T-helper 2 cell treated with Interferon-gamma antibody and Interleukin-4, amounts not matched to agents 100 ng/mL and 5 ng/mL, for 36 hours (primary cell): ENCODE results near the gene MLLT3. TPM values are rescaled to one million over a fixed set of nuclear protein-coding genes. Genes with fewer than 3 reads are reported as not detected.

ENCODE experiments used
- intact Hi-C: fragments of 100-400 bp; cut with micrococcal nuclease; formaldehyde crosslinking; loops from one replicate; pipeline ENCODE4 v1.15.1; 2023
- total RNA-seq: library from RNA; stranded (reverse); gene quantifications from 2 replicates; pipeline ENCODE4 v1.2.3, GENCODE V29; 2022

MLLT3 gene
- total RNA-seq, 1 donor from 2014 or later = 36.5 TPM

DNA sequence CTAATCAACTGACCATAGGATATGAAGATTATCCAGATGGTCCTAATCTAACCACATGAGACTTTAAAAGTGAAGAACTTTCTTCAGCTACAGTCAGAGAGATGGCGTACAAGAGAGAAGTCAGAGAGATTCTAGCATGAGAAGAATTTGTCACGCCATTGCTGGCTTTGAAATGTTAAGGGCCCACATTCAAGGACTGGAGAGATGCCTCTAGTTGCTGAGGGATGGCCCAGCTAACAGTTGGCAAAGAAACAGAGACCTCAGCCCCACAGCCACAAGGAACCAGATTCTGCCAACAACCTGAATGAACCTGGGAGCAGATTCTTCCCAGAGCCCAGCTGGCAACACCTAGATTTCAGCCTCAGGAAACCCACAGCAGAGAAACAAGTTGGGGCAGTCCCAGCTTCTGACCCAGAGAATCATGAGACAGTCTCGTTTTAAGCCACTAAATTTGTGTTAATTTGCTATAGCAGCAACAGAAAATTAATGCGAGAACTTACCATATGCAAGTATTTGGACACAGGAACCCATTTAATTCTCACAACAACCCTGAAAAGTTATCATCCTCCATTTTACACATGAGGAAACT lies 132.0 kb downstream of the MLLT3 start:
- intact Hi-C loops = no loop called here

DNA sequence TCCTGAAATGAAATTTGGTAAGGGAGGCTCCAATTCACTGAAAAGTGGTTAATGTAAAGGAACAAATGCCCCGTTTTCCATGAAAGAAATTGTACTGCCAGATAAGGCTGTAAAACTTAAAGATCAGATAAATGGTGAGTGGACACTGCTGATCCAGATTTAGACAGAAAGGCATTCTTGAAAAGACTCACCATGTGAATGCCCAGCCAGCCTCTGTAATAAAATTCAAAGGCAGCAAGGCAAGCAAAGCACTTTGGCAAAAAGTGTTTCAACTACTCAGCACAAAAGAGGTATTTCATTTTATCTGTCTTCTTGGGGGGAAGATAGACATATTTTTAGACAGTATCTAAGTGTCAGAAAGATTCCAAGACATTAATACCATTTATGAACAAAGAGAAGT lies 133.6 kb downstream of the MLLT3 start:
- intact Hi-C loops = no loop called here

DNA sequence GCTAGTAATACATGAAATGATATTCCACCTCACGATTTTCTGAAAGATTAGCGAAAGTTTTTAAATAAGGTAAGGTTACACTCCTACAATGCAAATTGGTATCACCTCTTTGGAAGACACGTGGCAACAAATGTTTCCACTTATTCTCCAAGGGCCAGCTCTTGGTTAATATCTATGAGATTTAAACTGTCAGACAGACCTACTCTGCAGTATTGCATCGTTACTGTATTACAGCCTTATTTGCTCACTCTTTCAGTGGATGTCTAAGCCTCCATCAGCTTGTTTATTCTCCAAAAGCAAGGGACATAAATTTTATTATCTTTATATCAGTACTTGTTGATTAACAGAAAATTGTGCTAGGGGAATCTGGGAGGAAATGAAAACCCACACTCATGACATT lies 135.7 kb downstream of the MLLT3 start:
- intact Hi-C loops = no loop called here

- intact Hi-C loops = no loop called here
These were observed 140.9 kb downstream of the MLLT3 start for GRCh38 chr9:20481437-20481836.

GRCh38 chr9:20480249-20480648 lies 142.1 kb downstream of the MLLT3 start:
- intact Hi-C loops = no loop called here

GRCh38 chr9:20479419-20480155 lies 142.7 kb downstream of the MLLT3 start:
- intact Hi-C loops = no loop called here

- intact Hi-C loops = no loop called here
These were observed 143.5 kb downstream of the MLLT3 start for GRCh38 chr9:20478786-20479185.

GRCh38 chr9:20477940-20478620 lies 144.2 kb downstream of the MLLT3 start:
- intact Hi-C loops = no loop called here

DNA sequence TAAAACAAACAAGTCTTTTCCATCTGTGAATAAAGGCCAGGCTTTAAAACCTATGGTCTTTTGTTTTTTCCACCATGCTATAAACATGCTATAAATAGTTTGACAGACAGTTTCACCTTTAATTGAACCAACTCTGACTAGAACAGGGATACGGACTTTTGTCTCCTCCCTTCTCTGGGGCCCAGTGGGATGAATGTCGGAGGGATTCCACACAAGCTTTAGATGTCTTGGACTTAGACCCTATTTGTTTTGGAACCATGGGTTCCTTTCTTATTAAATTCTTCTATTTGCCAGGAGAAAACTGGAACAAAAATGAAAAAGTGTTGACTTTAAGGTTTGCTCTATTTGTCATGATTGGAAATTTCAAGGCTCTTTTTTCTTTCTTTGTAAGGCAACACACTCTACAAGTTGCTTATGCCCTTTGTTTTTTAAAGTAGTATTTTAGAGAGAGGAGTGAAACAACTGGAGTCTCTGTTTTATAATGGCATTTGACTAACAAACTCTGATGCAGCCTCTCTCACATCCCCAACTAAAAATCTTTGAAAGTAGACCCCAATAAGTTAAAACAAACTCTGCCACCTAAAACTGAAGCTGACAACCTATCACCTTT lies 145.3 kb downstream of the MLLT3 start:
- intact Hi-C loops = no loop called here

- intact Hi-C loops = no loop called here
These were observed 147.8 kb downstream of the MLLT3 start for GRCh38 chr9:20474496-20474895.

- intact Hi-C loops = no loop called here
These were observed 148.7 kb downstream of the MLLT3 start for GRCh38 chr9:20473515-20474013.

GRCh38 chr9:20472342-20473045 lies 149.8 kb downstream of the MLLT3 start:
- intact Hi-C loops = no loop called here

DNA sequence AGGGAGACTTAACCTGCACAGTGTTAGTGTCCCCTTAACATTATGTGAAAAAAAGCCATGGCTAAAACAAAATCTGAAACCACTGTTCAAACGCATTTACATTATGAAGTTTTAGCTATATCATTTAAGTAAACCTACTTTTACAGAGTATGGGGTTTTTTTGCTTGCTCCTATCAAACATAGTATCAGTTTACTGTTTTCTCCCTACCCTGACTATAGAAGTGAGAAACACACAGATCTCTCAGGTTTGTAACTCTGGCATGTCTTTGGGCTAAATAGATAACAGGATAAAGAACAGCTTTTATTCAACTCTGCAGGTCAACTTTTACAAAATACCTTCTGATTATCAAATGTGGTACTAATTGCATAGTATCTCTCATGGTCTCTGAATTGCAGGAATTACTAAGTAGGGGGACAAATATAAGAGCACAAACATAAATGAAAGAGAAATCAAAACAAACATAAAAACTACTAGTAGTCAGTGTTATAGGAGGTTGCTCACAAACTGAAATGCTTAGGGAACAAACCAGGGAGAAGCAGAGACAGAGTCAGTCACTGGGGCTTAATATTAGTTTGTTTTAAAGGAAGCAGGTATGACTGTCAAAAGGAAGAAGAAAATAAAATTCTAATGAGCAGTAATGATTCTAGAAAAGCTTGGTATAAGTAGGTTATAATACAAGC lies 155.8 kb downstream of the MLLT3 start:
- intact Hi-C loops = no loop called here

- intact Hi-C loops = no loop called here
These were observed 158.1 kb downstream of the MLLT3 start for GRCh38 chr9:20464242-20464641.

GRCh38 chr9:20463823-20464222 lies 158.5 kb downstream of the MLLT3 start:
- intact Hi-C loops = no loop called here

- intact Hi-C loops = no loop called here
These were observed 159.9 kb downstream of the MLLT3 start for GRCh38 chr9:20462410-20462809.

GRCh38 chr9:20447291-20447690 lies 175.0 kb downstream of the MLLT3 start:
- intact Hi-C loops = no loop called here

DNA sequence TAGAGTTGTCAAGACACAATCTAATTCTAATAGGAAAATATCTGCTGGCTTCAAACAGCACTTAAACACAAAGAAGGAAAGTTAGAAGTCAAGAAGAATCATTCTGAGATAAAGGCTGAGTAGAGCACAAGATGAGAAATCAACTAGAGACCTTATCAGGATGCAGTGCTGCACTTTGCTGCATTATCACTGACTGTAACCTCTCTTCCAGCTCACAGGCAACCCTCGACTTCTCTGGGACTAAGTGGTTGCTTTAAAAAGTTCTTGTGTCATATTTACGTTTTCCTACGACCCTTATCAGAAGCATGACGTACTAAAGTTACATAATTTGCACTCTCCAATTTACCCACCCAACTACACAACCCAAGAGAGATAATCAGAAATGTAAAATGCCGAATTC lies 176.1 kb downstream of the MLLT3 start:
- intact Hi-C loops = no loop called here

DNA sequence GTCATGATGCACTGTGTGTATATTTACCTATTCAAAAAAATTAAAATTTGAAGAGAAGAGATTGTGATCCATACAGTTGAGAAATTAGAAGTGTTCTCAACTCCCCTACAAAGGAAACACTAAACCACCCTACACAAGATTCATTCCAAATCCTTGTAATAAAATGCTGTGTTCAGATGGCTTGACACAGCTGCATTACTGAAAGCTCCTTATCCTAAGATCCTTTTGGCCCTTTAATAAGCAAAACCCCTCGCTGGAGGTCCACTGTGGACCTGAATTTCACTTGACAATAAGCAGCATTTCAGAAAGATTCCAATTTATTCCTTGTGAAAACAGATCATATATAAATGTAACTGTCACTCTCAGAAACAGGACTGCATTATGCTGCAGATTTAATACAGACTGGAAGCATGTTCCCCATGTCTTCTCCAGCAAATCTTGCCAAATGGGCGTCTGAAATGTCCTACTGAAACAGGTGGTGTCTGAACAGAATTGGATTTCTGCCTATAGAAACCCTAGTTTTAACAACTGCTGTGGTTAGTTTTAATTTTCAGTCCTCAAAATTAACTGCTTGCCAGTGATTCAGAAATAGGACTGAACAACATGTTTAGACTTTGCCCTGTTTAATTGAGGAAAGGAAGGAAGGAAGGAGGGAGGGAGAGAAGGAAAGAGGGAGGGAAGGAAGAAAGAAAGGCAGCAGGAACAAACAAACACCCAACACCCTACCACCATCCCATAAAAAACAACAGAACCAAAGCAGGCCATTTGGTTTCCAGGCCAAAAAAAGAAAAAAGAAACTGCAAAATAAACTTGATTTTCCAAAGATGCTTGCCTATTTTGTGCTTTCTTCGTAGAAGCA lies 179.6 kb downstream of the MLLT3 start:
- intact Hi-C loops = no loop called here
